Tongue (tissue), 3 donors: Measurements from ENCODE around the gene CDK19. TPM values are rescaled to one million over a fixed set of nuclear protein-coding genes. Genes with fewer than 3 reads are reported as not detected.

Experiments
- DNase-seq: peaks from one replicate; pipeline ENCODE4 v3.0.0-alpha.2; 2015
- small RNA-seq: library from RNA; depleted of rRNA; stranded (forward); fragments of <200 nt; gene quantifications from one replicate; pipeline ENCODE3, GENCODE V24; 2014; ENCODE audit warnings: low replicate concordance
- total RNA-seq: library from RNA; depleted of rRNA; stranded (reverse); fragments of >200 nt; gene quantifications from one replicate; pipeline ENCODE4 v1.2.3, GENCODE V29; 2014

Gene CDK19
- total RNA-seq, 1 donor from 2014 or later = 20.3 TPM

DNA sequence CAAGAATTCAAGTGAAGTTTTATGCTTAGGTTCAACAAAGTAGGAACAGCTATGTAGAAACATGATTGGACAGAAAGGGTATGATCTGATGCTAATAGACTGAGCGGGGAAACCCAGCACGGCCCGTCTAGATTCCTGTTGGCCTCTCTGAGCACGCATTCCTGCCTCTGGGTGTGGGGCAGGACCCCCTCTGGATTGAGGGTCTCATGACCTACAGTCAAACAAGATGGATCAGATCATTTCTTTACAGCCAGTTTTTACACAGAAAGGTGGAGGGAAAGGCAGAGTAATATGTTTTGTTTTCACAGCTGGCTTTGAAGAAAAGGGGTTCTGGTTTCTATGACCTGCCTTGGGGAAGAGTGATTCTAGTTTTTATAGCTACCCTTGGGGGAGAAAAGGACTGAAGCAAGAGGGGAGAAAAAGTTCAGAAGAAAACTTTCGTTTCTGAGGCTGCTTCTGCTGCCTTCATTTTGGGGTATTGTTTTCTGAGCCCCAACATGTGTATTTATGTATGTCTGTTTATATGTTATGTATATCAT, 239.3 kb downstream of the CDK19 start:
- DNase-seq = no peak

DNA sequence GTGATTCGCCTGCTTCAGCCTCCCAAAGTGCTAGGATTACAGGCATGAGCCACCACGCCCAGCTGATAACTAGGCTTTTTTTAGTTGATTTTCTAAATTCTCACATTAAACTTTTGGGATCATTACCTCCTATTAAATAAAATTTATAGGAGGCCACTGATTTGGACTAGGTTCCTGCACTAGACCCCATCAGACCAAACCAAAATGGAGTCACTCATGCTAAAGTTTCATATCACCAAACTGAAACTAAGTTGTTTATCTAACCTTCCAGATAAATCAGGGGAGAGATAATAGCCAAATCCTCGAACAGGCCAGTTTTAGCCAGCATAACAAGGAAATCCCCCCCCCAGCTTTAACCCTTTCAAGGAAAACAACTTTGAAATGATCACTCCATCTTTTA, 240.5 kb downstream of the CDK19 start:
- DNase-seq = no peak

DNA sequence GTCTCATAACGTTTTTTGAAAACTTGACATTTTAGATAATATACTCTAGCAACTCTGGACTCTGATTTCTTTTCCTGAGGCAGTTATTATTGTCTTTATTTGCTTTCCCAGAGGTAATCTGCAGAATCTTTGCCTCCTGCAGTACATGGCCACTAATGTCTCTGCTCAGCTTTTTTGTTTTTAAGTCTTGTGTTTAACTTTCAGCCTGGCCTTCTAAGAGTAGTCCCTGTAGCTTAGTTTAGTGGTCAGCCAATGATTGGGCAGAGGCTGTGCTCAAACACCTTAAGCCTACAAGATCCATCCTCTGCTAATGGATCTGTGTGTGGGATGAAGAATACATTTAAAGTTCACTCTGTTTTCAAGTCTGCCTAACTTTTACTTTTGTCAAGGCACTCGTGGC, 241.7 kb downstream of the CDK19 start:
- no peak for DNase-seq

DNA sequence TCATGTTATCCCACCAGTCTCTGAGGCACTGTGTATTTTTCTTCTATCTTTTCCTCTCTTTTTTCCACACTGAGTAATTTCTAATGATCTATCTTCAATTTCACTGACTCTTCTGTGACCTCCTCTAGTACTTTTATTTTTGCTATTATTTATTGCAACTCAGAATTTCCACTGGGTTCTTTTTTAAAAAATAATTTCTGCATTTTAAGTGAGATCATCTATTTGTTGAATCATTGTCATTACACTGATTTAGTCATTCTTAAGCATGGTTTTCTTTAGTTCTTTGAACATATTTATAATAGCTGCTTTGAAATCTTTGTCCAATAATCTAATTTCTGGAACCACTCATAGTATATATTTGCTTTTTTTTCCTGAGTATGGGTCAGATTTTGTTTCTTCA, 242.1 kb downstream of the CDK19 start:
- DNase-seq = no peak

DNA sequence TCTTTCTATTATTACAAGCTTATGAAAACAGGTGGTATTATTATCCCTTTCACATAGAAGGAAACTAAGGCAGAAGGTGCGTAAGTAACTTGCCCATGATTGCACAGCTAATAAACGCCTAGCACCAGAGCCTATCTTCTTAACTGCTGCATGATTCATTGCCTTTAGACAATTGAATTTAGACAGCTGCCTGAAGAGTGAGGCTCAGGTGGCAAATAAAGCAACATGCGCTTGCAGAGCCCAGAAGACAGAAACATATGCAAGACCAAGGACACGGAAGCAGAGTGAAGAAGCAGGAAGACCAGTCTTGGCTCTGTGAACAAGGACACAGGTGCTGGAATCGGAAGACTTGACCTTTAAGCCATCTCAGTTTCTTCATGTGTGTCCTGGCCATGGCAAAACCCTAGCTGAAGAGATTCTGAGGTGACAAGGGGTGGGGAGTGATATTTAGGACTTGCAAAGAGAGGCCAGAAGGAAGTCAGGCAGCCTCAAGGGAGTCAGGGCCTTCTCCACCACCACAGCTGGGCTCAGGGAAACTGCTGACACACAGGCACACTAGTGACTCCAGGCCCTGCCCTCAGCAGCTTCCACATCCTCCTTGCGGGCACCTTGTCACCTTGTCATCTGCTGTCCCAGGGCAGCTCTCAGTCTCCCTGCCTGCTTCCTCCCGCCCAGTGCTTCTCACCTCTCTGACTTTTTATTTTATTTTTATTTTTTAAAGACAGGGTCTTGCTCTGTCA, 247.1 kb downstream of the CDK19 start:
- no peak for DNase-seq

DNA sequence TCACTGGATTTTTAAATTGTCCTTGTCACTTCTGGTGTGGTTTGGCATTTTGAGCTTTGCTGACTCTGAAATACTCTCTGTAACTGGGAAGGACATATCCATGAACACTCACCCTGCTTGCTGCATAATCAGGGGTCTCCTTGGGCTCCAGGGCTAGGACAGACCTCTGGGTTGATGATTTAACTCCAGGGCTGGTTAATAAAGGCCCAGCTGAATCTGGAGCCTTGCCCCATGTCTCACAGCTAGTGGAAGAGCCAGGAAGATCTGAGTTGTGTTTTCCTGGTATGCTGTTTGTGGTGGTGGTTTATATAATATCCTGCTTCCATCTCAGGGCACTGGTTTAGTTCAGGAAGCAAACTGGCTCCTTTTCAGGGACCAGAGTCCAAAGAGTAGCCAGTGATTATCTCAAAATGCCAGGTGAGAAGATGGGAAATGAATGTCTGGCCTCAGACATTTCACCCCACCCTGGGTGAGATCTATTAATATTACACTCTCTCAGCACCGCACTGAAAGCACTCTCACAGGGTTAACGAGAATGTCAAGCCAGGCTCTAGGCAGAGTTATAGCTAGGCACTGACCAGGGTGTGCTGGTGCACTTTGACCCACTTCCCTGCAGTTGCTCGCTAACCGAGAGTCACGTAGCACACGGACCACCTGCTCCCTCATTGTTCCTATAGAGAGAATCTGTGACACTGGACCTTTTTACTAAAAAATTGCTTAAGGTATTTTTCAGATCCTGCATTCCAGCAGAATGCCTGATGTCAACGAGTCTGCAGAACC, 248.7 kb downstream of the CDK19 start:
- DNase-seq = peak; percentile 9

DNA sequence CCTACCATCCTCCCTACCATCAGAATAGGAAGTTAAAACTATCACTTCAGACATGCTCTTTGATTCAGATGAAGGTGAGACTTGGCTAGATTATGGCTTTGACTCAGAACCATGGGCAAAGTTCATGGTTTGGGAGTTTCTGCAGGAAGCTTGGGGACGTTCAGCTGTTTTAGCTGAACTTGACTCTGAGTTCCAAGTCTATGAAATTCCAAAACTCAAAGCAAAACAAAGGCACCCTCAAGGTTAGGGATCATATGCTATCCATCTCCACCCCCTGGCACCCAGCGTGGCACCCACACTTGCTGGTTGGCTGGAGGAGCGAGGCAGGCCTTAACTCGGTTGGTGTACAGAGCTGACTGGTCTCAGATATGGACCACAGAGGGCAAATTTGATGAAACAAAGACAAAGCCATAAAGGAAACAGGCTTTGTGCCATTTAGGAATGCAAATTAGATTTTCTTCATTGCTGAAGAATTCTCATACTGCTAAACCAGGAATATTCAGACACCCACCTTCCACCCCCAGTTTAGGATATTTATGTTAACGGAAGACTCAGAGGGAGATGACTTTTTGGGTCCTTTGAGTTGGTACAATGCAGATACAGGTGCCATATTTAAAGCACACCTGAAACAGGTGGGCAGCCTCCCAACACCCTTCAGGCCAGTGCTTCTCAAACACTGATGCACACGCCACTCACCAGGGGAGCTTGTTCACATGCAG, 250.4 kb downstream of the CDK19 start:
- DNase-seq = no peak

DNA sequence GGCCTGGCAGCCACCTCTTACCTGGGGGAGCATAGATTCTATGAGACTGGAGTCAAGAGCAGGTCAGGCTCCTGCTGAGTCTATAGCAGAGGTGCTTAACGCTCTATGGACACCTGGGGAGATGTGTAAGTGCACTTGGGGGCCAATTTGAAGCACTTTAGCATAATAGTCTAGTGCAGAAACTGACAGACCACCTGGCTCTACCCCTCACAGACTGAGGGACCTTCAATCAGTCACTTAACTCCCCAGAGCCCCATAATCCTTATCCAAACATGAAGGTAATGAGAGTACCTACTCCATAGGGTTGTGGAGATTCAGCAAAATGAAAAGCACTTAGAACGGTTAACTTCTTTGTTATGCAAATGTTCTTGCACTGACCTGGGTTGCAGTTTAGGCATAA, 251.6 kb downstream of the CDK19 start:
- no peak for DNase-seq

DNA sequence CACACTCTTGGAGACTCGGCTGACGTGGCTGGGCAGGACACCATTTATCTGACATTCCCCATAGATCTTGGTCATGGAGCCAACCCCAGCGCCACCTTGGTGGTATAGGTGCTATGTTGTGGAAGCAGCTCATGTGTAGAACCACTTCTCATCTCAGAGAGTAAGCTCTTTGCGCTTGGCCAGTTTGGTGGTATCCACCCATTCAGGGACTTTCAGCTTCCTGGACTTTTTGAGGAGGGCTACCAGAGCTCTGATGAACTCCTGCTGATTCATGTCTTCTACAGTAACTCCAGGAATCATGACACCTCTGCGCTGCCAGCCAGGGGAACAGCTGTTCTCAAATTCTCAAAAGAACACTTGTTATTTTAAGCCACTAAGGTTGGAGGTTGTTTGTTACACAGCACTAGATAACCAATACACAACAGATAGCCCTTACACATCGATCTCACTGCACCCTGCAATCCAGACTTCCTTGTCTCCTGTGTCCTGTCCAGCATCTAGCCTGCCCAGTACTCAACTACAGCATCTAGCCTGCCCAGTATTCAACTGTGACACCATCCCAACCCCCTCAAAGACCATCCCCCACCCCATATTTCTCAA, 252.9 kb downstream of the CDK19 start:
- no peak for DNase-seq

DNA sequence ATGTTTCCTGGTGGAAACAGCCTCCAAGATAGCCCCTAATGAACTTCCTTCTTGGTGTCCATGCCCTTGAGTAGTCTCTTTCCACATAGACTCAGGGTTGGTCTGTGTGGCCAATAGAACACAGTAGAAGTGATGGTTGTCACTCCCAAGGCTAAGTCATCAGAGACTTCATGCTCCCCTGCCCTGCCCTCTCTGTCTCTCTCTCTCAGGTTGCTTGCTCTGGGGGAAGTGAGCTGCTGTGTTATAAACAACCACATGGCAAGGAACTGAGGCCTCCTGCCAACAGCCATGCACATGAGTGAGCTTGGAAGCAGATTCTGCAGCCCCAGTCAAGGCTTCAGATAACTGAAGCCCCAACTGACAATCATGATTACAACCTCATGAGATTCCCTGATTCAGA, 253.6 kb downstream of the CDK19 start:
- no peak for DNase-seq

DNA sequence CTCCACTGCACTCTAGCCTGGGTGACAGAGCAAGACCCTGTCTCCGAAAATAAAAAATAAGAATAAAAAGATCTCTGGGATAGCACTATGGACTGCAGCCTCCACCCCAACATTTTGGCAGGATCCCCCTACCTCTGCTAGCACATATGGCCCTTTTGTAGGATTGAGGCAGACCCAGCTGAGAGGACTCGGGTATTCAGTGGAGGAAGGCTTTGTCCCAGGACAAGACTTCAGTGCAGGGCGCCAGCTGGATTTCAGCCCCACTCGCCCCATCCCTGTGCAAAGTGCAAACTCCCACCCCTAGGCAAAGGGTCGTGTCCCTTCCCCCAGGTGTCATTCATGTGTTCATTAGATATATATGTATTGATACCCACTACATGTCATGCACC, 254.3 kb downstream of the CDK19 start:
- DNase-seq = no peak

DNA sequence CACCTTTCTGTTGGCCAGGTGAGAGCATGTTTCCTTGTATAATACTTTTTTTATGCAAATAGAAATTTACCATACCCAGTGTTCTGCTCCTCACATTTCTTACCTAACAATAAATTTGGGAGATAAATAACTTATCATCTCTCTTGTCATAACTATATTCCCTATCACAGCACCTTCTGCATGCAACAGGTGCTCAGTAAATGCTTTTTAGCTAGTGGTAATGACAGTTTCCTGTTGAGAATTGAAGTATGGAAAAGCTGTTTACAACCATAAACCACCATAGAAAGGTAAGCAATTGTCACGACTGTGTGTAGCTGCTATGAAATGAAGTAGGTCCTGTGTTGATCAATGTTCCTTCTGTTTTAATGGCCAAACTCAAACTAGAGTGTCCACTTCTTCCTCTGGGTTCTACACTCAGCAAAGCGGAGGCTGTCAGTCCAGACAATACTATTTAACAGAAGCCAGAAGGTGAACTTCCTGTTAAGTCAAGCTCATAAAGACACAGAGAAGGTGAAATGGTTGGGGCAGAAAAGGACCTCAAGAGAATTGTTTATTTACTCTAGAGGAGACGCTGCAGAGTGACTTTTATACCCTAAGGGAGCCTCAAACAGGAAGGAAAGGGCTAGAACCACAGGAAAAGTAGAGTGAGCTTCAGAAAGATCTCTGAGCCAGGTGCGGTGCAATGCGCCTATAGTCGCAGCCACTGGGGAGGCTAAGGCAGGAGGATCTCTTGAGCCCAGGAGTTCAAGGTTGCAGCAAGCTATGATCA, 254.8 kb downstream of the CDK19 start:
- no peak for DNase-seq

Small RNA genes lying within 50 kb of the gene (small RNA-seq; reads per million reads assigned to genes)
- gene RNU6-1115P = not detected
- gene RNU6-957P = not detected
- gene SNORA40C = not detected

Other genes with a start within 250 kb of the CDK19 start
- 65.6 TPM for gene AMD1, start 59.3 kb upstream of the CDK19 start, total RNA-seq
- 44.7 TPM for gene GTF3C6, start 143.2 kb upstream of the CDK19 start, total RNA-seq
- gene RPF2, start 166.6 kb upstream of the CDK19 start, total RNA-seq = 23.7 TPM